Muscle layer of colon (tissue), 2 donors: Measurements from ENCODE around the gene RAB14.

Experiments used
- H3K27ac ChIP-seq: one replicate; pipeline ENCODE4 v1.7.0; 2013; ENCODE audit warnings: low read depth, mild to moderate bottlenecking, low read length, moderate library complexity
- H3K27me3 ChIP-seq, 2 donors: one replicate each; pipeline ENCODE4 v1.7.0; 2013; ENCODE audit warnings: low read length in 2 of 2, mild to moderate bottlenecking in 2 of 2; ENCODE audit not compliant: insufficient read depth in 2 of 2, control insufficient read depth in 1 of 2
- H3K36me3 ChIP-seq: one replicate; pipeline ENCODE4 v1.7.0; 2013; ENCODE audit warnings: mild to moderate bottlenecking, low read length; ENCODE audit not compliant: insufficient read depth
- H3K4me1 ChIP-seq: one replicate; pipeline ENCODE4 v1.7.0; 2013; ENCODE audit warnings: mild to moderate bottlenecking, low read length; ENCODE audit not compliant: insufficient read depth
- H3K4me3 ChIP-seq, 2 donors: one replicate each; pipeline ENCODE4 v1.7.0; 2013; ENCODE audit warnings: low read length in 2 of 2, low read depth in 1 of 2, mild to moderate bottlenecking in 1 of 2, moderate library complexity in 1 of 2
- H3K9ac ChIP-seq: one replicate; pipeline ENCODE4 v1.7.0; 2013; ENCODE audit warnings: low read length
- H3K9me3 ChIP-seq: one replicate; pipeline ENCODE4 v1.7.0; 2013; ENCODE audit warnings: mild to moderate bottlenecking, low read length
- donor health status: abdominal sarcoma.
- donor health status: Adenocarcinoma of cecum.

RAB14 gene

DNA sequence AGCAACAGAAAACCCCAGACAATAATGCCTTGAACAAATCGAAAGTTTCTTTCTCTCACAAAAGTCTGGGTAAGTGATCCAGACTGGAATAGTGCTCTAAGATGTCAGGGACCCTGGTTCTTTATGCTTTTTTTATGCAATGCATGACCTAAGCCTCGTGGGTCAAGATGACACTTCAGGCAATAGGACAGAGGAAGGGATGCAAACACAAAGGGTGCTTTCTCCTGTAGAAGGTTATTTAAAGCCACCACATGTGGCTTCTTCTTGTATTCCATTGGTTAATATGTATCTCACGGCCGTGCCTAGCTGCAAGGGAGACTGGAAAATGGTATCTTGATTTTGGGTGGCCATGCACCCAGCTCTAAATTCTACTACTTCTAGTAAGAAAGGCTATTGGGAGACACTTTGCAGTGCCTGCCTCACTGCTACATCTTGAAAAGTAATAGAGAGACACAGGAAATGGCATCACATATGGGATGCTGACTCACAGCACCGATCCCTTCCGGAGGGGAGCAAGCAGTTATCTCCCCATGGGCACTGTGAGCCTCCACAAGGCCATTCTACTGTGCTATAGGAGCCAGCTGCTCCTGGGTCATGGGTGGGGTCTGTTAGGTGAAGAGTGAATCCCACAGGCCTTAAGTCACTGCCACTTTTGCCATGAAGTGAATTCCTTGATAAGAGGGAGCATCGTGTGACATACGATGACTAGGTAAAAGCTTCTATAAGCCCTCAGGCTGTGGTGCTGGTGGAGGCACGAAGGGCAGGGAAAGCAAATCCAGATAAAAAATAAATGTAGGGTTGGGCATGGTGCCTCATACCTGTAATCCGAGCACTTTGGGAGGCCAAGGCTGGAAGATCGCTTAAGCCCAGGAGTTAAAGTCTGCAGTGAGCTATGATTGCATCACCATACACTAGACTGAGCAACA lies 32.5 kb upstream of the RAB14 start:
- H3K27ac ChIP-seq: no peak overlapping the region
- H3K4me3 ChIP-seq: no peak overlapping the region
- no peaks in the 10 kb centered on the region for H3K36me3 ChIP-seq
- H3K9ac ChIP-seq: no peak overlapping the region
- H3K4me1 ChIP-seq: no peaks in the 10 kb centered on the region
- no peaks in the 10 kb centered on the region for H3K27me3 ChIP-seq
- no peaks in the 10 kb centered on the region for H3K9me3 ChIP-seq

DNA sequence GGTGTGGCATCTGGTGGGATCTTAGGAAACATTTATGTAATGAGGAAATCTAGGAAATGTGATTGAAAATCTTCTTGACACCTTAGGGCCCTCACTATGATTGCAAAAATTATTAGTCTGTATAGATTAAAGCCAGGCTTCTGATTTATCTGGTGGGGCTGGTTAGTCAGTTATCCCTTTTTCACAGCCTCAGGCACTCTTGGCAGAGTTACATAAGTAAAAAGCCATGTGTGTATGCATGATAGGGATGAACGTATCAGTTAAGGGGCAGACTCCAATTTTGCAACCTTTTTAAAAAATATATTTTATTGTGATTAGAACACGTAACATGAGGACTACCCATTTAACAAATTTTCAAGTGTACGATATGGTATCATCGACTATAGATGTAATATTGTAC lies 30.6 kb upstream of the RAB14 start:
- Histone ChIP-seq H3K9me3 (no peaks in the 10 kb centered on the region), H3K4me3 (no peak overlapping the region), H3K9ac (no peak overlapping the region), H3K4me1 (no peaks in the 10 kb centered on the region), H3K27ac (no peak overlapping the region), H3K27me3 (no peaks in the 10 kb centered on the region), H3K36me3 (no peaks in the 10 kb centered on the region)

DNA sequence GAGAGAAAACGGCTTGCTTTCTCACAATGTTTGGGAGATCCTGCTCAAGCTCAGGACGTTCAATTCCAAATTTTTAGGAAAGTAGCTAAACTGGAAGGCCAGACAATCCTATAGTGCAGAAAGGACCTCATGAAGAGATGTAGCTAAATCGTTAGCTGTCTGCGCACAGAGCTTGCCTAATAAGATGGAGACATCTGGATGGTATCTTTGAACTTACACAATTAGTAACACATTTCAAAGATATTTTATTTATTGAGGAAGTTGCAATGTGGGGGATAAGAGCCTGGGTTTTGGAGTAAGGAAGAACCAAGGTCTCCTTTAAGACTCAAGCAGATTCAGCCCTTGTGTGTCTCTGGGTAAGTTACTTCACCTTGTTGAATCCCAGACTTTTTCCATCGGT lies 28.6 kb upstream of the RAB14 start:
- no peaks in the 10 kb centered on the region for H3K27me3 ChIP-seq
- H3K9me3 ChIP-seq: no peaks in the 10 kb centered on the region
- no peak overlapping the region for H3K27ac ChIP-seq
- no peaks in the 10 kb centered on the region for H3K4me1 ChIP-seq
- H3K9ac ChIP-seq: no peak overlapping the region
- no peaks in the 10 kb centered on the region for H3K36me3 ChIP-seq
- no peak overlapping the region for H3K4me3 ChIP-seq

DNA sequence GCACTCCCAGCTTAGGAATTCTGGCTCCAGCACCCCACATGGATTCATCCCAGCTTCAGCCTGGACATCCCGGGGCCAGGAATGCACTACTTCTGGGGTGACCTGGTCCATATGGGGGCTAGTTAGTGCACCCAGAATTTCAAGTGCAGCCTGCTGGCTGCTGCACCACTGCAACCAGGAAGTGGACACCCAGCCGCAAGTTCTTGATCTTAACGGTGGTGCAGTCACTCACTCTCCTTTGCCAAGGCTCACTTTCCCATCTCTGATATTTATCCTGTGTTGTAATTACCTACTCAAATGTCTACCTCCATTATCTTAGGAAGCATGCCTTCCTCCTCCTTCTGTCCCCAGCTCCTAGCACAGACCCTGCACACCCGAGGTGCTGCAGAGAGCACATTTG lies 26.2 kb upstream of the RAB14 start:
- Histone ChIP-seq H3K27me3 (no peaks in the 10 kb centered on the region), H3K4me3 (no peak overlapping the region), H3K9me3 (no peaks in the 10 kb centered on the region)

DNA sequence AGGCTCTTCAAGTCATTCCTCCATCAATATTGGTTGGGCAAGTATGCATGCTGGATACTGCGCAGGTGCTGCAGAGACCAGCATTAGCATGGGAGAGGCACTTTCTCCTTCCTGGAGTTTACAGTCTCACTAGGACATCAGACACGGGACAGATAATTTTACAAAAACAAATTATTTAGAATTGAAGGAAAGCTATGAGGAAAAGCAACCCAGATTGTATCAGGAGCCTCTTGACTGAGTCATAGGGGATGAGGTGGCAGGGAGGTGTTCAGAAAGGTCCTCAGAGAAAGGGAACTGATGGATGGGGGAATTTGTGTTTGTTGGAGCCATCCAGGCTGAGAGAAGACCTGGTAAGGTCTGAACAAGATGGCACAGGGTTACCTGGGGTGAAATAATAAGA lies 24.5 kb upstream of the RAB14 start:
- Histone ChIP-seq H3K27ac (no peak overlapping the region), H3K9ac (no peak overlapping the region), H3K4me1 (peaks cover 6% of the 10 kb centered on the region), H3K9me3 (no peaks in the 10 kb centered on the region), H3K36me3 (no peaks in the 10 kb centered on the region), H3K4me3 (no peak overlapping the region), H3K27me3 (no peaks in the 10 kb centered on the region)

More for the DNA sequence above, 26.2 kb upstream of the RAB14 start:
- H3K9ac ChIP-seq: no peak overlapping the region
- no peaks in the 10 kb centered on the region for H3K36me3 ChIP-seq
- no peak overlapping the region for H3K27ac ChIP-seq
- H3K4me1 ChIP-seq: peaks cover 1% of the 10 kb centered on the region

DNA sequence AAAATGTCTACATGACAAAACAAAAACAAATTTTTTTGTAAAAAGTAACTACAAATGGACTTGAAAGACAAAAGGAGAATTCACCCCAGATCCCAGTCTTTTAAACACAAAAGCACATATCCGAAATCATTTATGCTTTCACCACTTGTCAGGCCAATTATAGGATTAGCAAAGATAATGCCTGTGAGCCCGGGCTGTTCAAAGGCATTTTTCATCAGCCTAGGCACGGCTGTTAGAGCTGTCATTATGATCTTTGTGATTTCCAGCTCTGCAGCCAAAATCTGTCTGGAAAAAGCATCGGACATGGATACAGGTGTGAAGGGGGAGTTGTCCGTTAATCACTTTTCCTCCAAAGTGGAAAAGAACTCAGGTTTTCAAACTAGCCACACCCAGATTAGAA lies 23.6 kb upstream of the RAB14 start:
- H3K9ac ChIP-seq: no peak overlapping the region
- no peaks in the 10 kb centered on the region for H3K9me3 ChIP-seq
- H3K27me3 ChIP-seq: no peaks in the 10 kb centered on the region
- no peaks in the 10 kb centered on the region for H3K36me3 ChIP-seq
- H3K4me3 ChIP-seq: no peak overlapping the region
- no peak overlapping the region for H3K27ac ChIP-seq
- peaks cover 6% of the 10 kb centered on the region for H3K4me1 ChIP-seq

DNA sequence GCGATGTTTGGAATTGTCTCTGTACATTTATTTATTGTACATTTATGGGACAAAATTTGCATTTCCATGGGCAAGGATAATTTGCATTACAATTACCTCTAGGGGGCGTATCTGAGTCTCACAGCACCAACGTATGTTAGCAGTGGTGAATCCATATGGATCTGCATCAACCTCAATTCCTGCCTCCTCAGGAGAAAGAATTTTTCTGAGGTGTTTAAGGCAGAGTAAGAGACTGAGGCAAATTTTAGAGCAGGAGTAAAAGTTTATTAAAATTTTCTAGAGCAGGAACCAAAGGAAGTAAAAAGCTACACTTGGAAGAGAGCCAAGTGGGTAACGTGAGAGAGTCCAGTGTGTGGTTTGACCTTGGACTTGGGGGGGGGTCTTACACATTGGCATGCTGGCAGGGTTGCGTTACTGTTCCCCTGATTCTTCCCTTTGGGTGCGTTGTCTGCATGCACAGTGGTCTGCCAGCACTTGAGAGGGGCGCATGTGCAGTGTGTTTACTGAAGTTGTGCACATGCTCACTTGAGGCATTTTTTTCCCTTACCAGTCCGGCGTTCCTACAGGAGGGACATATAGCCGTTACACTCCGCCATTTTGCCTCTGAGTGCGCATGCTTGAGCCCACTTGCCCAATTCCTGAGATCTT lies 21.0 kb upstream of the RAB14 start:
- Histone ChIP-seq H3K9ac (no peak overlapping the region), H3K4me3 (no peak overlapping the region), H3K27me3 (no peaks in the 10 kb centered on the region), H3K4me1 (peaks cover 6% of the 10 kb centered on the region), H3K9me3 (no peaks in the 10 kb centered on the region), H3K27ac (no peak overlapping the region), H3K36me3 (no peaks in the 10 kb centered on the region)

DNA sequence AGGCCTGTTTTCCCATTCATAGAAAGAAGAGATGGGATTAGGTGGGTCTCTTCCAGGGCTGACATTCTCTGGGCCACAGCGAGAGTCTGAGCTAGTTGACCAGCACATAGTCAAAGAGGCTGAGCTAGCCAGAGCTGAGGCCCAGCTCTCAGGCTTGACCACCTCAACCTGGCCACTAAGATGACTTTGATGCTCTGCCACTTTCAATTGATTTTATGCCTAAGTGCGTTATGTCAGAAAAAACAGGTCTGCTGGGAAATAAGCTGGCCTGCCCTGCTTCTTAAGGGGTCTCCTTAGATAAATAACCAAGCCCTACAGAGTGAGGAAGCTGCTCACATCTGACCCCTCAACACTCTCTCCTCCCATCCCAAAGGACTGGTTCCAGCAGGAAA lies 20.0 kb upstream of the RAB14 start:
- H3K4me3 ChIP-seq: no peak overlapping the region
- no peaks in the 10 kb centered on the region for H3K9me3 ChIP-seq
- no peaks in the 10 kb centered on the region for H3K36me3 ChIP-seq
- no peaks in the 10 kb centered on the region for H3K27me3 ChIP-seq
- peaks cover 6% of the 10 kb centered on the region for H3K4me1 ChIP-seq
- no peak overlapping the region for H3K9ac ChIP-seq
- H3K27ac ChIP-seq: no peak overlapping the region

DNA sequence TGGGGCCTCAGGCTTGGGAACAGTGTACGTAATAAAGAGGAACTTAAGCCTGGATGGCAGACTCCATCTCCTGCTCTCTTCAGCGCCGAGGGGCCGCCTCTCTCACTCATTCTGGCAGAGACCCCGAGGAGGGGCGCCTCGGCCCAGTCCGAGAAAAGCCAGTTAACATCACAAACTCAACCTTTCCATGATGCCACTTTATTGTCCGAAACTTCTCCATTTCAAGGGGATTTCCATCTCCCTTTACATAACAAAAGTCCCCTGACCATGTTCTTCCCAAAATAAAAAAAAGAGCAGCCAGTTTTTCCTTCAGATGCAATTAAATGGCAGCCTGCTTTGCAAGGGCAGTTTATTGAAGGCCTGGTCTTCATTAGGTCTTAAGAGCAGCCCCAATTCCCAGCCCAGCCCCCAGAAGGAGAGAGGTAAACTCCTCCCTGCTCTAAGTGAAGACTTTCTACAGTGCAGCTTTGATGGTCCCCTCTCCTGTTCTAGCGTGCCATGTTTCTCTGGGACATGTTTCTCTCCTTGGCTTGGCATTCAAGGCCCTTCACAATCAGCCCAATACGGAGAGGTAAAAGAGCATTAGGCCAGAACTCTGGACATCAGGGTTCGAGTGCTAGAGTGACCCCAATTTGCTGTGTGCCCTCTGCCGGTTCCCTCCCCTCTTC lies 19.5 kb upstream of the RAB14 start:
- Histone ChIP-seq H3K9ac (no peak overlapping the region), H3K4me1 (peaks cover 6% of the 10 kb centered on the region), H3K36me3 (no peaks in the 10 kb centered on the region), H3K4me3 (no peak overlapping the region), H3K27me3 (no peaks in the 10 kb centered on the region), H3K9me3 (no peaks in the 10 kb centered on the region), H3K27ac (no peak overlapping the region)

DNA sequence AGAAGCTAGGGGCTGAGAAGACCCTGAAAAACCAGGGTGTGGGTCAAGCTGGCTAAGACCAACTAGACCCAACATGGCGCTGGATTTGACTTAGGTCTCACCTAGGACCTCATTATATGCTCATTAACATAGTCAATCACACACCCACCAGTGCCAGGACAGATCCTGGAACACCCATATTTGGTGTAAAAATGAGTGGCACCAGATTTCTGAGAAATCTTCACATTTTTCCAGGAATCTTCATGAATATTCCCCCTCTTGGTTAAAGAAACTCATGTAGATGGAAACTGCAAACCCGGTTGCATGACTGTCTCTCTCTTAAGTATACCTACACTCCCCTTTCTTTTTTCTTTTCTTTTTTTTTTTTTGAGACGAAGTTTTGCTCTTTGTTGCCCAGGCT lies 17.9 kb upstream of the RAB14 start:
- H3K4me3 ChIP-seq: no peak overlapping the region
- H3K4me1 ChIP-seq: peaks cover 6% of the 10 kb centered on the region
- H3K27me3 ChIP-seq: no peaks in the 10 kb centered on the region
- H3K9me3 ChIP-seq: no peaks in the 10 kb centered on the region
- no peak overlapping the region for H3K27ac ChIP-seq
- no peaks in the 10 kb centered on the region for H3K36me3 ChIP-seq
- H3K9ac ChIP-seq: no peak overlapping the region

DNA sequence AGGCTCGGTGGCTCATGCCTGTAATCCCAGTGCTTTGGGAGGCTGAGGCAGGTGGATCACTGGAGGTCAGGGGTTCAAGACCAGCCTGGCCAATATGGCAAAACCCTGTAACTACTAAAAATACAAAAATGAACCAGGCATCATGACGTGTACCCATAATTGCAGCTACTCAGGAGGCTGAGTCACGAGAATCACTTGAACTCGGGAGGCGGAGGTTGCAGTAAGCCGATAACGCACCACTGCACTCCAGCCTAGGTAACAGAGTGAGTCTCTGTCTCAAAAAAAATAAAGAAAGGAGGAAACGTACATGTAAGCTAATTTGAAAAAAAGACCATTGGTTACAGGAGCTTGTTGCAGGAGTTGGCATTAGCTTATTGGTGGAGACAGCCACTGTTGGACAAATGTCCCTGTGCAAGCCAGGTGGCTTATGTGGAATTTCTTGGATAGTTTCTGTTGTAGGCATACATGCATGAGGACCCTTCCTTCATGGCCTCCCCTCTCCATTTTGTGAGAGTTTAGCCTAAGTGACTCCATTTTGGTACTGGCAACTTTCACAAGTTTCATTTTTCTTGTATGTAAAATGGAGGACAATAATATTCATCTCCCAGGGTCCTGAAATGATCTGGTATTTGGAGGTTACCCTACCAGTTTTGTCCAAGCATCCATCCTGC lies 16.8 kb upstream of the RAB14 start:
- no peak overlapping the region for H3K27ac ChIP-seq
- H3K9me3 ChIP-seq: no peaks in the 10 kb centered on the region

More for the DNA sequence above, 16.8 kb upstream of the RAB14 start:
- H3K9ac ChIP-seq: no peak overlapping the region
- peaks cover 8% of the 10 kb centered on the region for H3K4me1 ChIP-seq
- no peaks in the 10 kb centered on the region for H3K27me3 ChIP-seq
- H3K36me3 ChIP-seq: no peaks in the 10 kb centered on the region
- H3K4me3 ChIP-seq: no peak overlapping the region
